DOHH2 (cell line): ENCODE measurements around the gene SCN4A.
"Not testable (repeated sequence)": the region's sequence is repeated elsewhere in the genome, so short reads cannot be mapped to it uniquely, and the experiment has no call there.

Experiments used
- H3F3A ChIP-seq: fragments of 200-600 bp; sonication (generic), shearing (Covaris generic); 2 replicates; pipeline ENCODE4 v1.6.0; 2016; ENCODE audit warnings: antibody characterized with exemption, mild to moderate bottlenecking; ENCODE audit not compliant: control insufficient read depth, insufficient read depth
- H3K27ac ChIP-seq: fragments of 200-600 bp; sonication (generic); 2 replicates; pipeline ENCODE4 v1.5.1; 2014; ENCODE audit warnings: low read depth, mild to moderate bottlenecking, low read length, moderate library complexity
- H3K27me3 ChIP-seq: fragments of 200-600 bp; sonication (generic); 2 replicates; pipeline ENCODE4 v1.6.1; 2014; ENCODE audit warnings: mild to moderate bottlenecking, low read length, mixed read lengths; ENCODE audit not compliant: control insufficient read depth
- H3K36me3 ChIP-seq: fragments of 200-600 bp; sonication (generic); 2 replicates; pipeline ENCODE4 v1.6.1; 2014; ENCODE audit warnings: mild to moderate bottlenecking, low read length, moderate library complexity, mixed read lengths; ENCODE audit not compliant: control insufficient read depth
- H3K4me1 ChIP-seq: fragments of 200-600 bp; sonication (generic); 2 replicates; pipeline ENCODE4 v1.6.1; 2014; ENCODE audit warnings: mild to moderate bottlenecking, low read length, mixed read lengths; ENCODE audit not compliant: control insufficient read depth
- H3K4me2 ChIP-seq: fragments of 200-600 bp; sonication (generic); 2 replicates; pipeline ENCODE4 v1.6.0; 2014; ENCODE audit warnings: mild to moderate bottlenecking, low read length, moderate library complexity
- H3K4me3 ChIP-seq: fragments of 200-600 bp; sonication (generic); 2 replicates; pipeline ENCODE4 v1.5.1; 2014; ENCODE audit warnings: mild to moderate bottlenecking, low read length, mixed read lengths
- H3K79me2 ChIP-seq: fragments of 200-600 bp; sonication (generic); 2 replicates; pipeline ENCODE4 v1.6.1; 2014; ENCODE audit warnings: mild to moderate bottlenecking, low read length, mixed read lengths; ENCODE audit not compliant: control insufficient read depth
- H3K9me2 ChIP-seq: fragments of 200-600 bp; sonication (generic); replicated peaks from 2 replicates; pipeline ENCODE4 v1.6.1; 2014; ENCODE audit warnings: mild to moderate bottlenecking, low read length, mixed read lengths; ENCODE audit not compliant: control insufficient read depth
- H3K9me3 ChIP-seq: fragments of 200-600 bp; sonication (generic); 2 replicates; pipeline ENCODE4 v1.6.1; 2014; ENCODE audit warnings: antibody characterized with exemption, low read length, mixed read lengths; ENCODE audit not compliant: control insufficient read depth, insufficient read depth
- H4K20me1 ChIP-seq: fragments of 200-600 bp; sonication (generic); 2 replicates; pipeline ENCODE4 v1.6.0; 2014; ENCODE audit warnings: low read depth, mild to moderate bottlenecking, antibody characterized with exemption, low read length, moderate library complexity; ENCODE audit not compliant: control insufficient read depth, insufficient read depth
- TF ChIP-seq, protein P1 (sequence below): fragments of 200-600 bp; sonication (generic); IDR thresholded peaks from one replicate; pipeline ENCODE4 v1.5.1; 2014; ENCODE audit warnings: antibody characterized with exemption, mild to moderate bottlenecking, low read depth, low read length; ENCODE audit not compliant: poor library complexity, severe bottlenecking

Gene SCN4A

DNA sequence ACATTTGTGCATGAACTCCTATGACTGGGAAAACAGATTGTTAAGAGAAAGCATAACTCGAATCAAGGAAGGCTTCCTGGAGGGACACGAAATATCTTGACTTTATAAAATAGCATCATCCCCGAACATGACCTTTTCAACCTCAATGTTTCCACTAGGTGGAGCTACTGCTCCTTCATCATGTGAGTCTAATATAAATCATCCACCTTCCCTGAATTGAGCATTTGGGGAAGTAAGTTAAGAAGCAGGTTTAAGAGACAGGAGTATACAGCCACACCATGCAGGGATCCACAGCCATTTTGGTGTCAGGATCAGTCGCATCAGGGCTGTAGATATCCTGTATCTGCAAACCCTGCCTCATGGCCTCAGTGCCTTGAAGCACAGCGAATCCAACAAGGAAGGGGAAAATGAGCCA is 68.9 kb downstream of the SCN4A start:
- TF ChIP-seq, protein P1, sequence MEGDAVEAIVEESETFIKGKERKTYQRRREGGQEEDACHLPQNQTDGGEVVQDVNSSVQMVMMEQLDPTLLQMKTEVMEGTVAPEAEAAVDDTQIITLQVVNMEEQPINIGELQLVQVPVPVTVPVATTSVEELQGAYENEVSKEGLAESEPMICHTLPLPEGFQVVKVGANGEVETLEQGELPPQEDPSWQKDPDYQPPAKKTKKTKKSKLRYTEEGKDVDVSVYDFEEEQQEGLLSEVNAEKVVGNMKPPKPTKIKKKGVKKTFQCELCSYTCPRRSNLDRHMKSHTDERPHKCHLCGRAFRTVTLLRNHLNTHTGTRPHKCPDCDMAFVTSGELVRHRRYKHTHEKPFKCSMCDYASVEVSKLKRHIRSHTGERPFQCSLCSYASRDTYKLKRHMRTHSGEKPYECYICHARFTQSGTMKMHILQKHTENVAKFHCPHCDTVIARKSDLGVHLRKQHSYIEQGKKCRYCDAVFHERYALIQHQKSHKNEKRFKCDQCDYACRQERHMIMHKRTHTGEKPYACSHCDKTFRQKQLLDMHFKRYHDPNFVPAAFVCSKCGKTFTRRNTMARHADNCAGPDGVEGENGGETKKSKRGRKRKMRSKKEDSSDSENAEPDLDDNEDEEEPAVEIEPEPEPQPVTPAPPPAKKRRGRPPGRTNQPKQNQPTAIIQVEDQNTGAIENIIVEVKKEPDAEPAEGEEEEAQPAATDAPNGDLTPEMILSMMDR: peak; percentile 34
- H4K20me1 ChIP-seq, H3F3A ChIP-seq, H3K4me3 ChIP-seq, H3K79me2 ChIP-seq, H3K4me2 ChIP-seq, H3K4me1 ChIP-seq, H3K9me2 ChIP-seq, H3K27ac ChIP-seq, H3K9me3 ChIP-seq, H3K36me3 ChIP-seq: not testable (repeated sequence)
- peaks cover 35% of the 10 kb centered on the region for H3K27me3 ChIP-seq

DNA sequence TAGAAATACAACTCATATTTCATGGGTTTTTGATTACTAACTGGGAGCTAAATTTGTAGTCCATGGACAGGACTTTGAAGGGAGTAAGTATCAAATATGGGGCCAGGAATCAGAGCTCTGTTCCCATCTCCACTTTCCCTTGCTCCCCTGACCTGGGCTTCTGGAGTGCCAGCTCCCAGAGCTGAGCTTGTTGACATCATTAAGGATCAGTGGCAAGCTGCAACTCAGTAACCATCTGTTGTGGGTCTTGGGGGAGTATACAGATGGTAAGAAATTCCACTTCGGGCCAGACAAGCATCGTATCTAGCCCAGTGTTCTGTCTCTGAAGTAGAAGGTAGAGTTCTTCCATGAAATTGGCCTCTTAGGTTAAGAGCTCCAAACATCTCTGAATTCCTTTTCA is 70.7 kb downstream of the SCN4A start:
- not testable (repeated sequence) for H3K36me3 ChIP-seq, H3K4me2 ChIP-seq, H4K20me1 ChIP-seq, H3K4me3 ChIP-seq, H3K9me3 ChIP-seq, H3K9me2 ChIP-seq, H3K79me2 ChIP-seq, H3F3A ChIP-seq, H3K27ac ChIP-seq, H3K4me1 ChIP-seq
- H3K27me3 ChIP-seq: peaks cover 30% of the 10 kb centered on the region

DNA sequence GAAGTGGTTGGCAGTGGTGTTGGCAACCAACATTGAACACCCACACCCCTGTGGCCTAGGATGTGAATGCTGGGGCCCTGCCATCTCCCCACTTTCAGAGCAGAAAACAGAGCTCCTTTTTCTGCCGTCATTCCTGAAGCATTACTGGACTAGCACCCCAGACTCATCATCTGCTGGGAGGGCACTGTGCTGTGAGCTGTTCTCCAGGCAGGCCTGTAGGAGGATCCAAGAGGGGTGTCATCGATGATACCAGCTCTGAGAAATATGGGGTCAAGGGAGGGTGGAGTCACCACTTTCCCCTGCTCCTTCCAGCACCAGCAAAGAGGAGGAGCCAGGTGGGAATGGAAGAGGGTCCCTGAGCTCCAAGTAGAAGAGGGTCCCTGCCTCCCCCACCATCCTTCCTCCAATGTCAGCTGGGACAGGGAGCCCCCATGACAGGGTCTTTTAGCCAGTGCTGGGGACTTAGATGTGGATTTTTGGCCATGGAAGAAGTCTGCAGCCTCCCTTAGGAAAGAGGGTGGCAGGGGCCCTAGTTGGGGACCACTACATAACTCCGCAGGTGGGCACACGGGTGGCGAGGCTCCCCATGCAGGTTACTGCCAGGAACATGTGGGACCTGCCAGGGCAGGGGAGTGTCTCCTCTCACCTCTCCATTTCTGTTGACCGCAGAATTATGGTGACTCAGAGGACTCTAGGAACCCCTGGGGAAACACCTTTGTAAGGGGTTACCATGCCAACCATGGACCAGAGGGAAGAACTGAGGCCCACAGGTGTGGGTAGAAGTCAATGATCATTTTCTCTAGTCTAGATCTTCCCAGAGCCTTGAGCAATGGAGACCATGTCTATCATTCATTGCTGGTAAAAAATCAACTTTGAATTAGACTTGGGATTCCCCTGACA is 73.6 kb downstream of the SCN4A start:
- H3K9me3 ChIP-seq, H3K27ac ChIP-seq, H3F3A ChIP-seq, H3K4me2 ChIP-seq, H4K20me1 ChIP-seq, H3K36me3 ChIP-seq, H3K4me3 ChIP-seq, H3K79me2 ChIP-seq, H3K4me1 ChIP-seq, H3K9me2 ChIP-seq: not testable (repeated sequence)
- H3K27me3 ChIP-seq: peaks cover 30% of the 10 kb centered on the region

- H3K4me3 ChIP-seq, H3K36me3 ChIP-seq, H3F3A ChIP-seq, H3K9me2 ChIP-seq, H4K20me1 ChIP-seq, H3K4me2 ChIP-seq, H3K4me1 ChIP-seq, H3K79me2 ChIP-seq, H3K27ac ChIP-seq, H3K9me3 ChIP-seq: not testable (repeated sequence)
- peaks cover 16% of the 10 kb centered on the region for H3K27me3 ChIP-seq
These were observed 76.0 kb downstream of the SCN4A start, which contains the start of gene CSH1 for GRCh38 chr17:63896524-63897354. CSH1 (minus strand) TSS chr17:63896574; CDS start chr17:63896511, 63 bp downstream.

DNA sequence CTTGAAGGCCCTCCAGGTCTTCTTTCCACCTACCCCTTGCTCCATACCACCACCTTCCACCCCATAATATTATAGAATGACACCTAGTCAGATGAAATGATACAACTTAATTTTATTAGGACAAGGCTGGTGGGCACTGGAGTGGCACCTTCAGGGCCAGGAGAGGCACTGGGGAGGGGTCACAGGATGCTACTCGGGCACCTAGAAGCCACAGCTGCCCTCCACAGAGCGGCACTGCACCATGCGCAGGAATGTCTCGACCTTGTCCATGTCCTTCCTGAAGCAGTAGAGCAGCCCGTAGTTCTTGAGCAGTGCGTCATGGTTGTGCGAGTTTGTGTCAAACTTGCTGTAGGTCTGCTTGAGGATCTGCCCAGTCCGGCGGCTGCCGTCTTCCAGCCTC is 77.9 kb downstream of the SCN4A start:
- not testable (repeated sequence) for H4K20me1 ChIP-seq, H3F3A ChIP-seq, H3K4me1 ChIP-seq, H3K79me2 ChIP-seq, H3K9me2 ChIP-seq, H3K27me3 ChIP-seq, H3K27ac ChIP-seq, H3K36me3 ChIP-seq, H3K4me2 ChIP-seq, H3K4me3 ChIP-seq, H3K9me3 ChIP-seq

- H3K4me3 ChIP-seq, H3K36me3 ChIP-seq, H3K79me2 ChIP-seq, H3K4me2 ChIP-seq, H3F3A ChIP-seq, H3K27ac ChIP-seq, H4K20me1 ChIP-seq, H3K27me3 ChIP-seq, H3K9me2 ChIP-seq, H3K4me1 ChIP-seq, H3K9me3 ChIP-seq: not testable (repeated sequence)
These were observed 78.7 kb downstream of the SCN4A start for GRCh38 chr17:63894021-63894420.

GRCh38 chr17:63892316-63893037 is 80.2 kb downstream of the SCN4A start:
- H4K20me1 ChIP-seq, H3K27ac ChIP-seq, H3F3A ChIP-seq, H3K4me1 ChIP-seq, H3K9me2 ChIP-seq, H3K36me3 ChIP-seq, H3K79me2 ChIP-seq, H3K4me3 ChIP-seq, H3K27me3 ChIP-seq, H3K9me3 ChIP-seq, H3K4me2 ChIP-seq: not testable (repeated sequence)
